GM19099 (cell line): Measurements from ENCODE around the gene TTC13.

Experiments used
- POLR2A ChIP-seq: IDR thresholded peaks from 3 replicates; pipeline ENCODE4 v1.6.1; 2011; ENCODE audit warnings: low read depth; ENCODE audit not compliant: insufficient read length; ENCODE audit errors: extremely low read depth

Gene TTC13

DNA sequence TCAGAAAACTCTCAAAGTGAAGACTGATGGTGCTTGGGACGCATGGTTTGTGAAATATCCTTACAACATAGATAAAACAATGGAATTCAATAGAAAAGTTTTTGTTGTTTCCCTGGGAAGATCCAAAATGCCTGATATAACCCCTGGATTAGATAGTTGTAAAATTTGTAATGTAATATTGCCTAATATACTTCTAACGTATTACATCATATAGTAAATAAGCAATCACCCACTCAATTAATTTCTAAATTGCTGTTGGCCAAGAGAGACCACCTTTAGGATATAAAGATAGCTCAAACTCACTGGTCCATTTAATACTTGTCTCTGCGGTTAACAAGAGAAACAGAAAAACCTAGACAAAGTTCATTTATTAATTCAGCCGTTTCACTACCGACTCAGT, 42.2 kb downstream of the TTC13 start:
- TF ChIP-seq POLR2A: no peak

DNA sequence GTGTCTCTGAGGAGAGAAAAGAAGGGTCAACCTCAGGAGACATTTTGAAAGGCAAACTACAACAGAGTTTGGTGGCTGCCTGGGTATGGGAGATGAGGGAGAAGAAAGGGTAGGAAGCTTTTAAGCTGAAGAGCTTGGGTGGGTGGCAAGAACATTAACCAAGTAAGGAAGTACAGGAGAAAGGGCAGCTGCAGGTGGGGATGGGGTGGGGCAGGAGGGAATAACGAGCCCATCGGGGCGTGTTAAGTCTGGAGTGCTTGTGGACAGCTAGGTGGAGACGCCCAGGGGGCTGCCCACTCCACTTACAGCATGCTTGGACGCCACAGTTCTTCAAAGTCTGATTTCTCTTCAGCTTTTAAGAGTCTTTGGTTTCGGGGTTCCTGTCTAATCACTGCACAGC, 42.8 kb downstream of the TTC13 start:
- no peak for TF ChIP-seq POLR2A

DNA sequence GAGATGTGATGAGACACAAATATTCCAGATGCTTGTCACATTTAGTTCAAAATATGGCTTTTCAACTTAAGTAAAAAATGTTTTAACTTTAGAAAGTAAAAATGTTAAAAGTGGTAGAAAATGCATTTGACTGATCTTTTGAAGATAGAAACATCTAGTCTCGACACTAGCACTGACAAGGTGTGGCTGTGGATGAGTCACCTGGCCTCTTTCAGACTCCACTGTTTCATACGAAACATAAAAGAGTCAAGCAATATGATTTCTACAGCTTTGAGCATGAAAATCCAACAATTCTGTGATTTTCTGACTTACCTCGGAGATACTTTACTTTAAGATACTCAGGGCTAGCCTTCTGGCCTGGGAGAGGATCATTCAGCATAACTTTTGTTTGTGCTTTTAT, 47.7 kb downstream of the TTC13 start:
- TF ChIP-seq POLR2A: no peak

DNA sequence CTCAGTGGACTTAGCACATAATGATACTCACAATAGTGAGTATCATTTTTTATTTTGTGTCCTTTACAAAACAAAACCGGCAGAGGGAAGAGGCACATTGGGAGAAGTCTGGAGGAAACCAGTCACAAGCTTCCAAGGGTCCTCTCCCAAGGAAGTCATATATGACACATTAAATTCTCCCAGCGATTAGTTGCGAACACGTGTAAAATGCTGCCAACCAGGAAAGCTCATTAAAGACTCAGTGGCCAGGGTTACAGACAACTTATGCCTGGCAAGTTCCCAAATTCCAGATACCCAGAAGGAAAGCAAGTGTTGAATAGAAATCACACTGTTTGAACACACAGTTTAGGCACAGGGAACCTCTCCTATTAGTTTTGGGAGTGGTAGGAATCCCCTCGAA, 52.5 kb downstream of the TTC13 start:
- no peak for TF ChIP-seq POLR2A

DNA sequence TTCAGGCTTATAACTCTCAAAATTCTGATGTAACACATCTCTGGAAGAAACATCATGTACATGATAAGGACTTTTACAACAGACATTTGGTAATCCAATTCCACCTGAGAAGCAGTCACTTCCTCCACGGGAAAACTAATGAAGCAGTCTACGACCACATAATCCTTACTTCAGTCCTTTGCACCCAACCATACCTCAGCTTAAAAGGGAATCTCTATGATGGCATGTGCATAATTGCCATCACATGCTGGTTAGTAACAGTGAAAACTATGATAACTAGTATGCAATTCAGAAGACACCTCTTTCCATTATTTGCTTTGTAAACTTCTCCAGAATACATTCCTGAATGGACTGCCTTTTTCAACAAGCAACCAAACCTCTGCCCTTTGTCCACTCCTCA, 53.1 kb downstream of the TTC13 start:
- no peak for TF ChIP-seq POLR2A

DNA sequence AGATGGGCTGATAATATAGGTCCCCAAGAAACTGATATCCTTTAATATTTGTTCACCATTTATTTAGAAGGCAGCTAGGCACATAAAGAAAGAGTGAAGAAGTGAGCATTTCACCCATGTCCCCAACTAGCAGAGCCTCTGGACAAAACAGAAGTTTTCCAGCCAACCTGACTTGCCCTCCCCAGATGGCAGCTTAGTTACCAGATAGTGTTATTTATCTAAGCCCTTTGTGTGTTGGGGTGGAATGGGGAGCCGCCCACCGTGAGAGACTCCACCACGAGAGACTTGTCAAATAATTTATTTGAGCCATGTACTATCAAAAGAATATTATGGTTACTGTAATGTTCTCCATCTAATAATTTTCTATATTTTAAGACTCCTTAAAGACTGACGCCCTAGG, 55.5 kb downstream of the TTC13 start:
- TF ChIP-seq POLR2A: no peak

DNA sequence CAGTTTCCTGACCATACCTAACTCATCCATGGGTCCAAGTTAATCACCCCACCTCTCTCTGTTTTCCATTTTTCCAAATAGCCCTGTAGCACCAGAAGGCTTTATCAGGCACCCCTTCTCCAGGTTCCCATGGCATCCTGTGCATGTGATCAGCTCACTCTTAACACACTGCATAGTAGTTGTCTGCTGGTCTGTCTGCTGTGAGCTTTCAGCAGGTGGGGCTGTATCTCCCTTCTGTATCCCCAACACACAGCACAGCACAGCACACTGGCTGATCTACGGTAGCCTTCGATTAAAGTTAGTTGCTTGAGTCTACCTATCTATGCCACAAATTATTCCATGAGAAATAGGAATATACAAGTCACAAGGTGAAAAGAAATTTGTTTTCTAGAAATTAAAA, 56.0 kb downstream of the TTC13 start:
- no peak for TF ChIP-seq POLR2A

DNA sequence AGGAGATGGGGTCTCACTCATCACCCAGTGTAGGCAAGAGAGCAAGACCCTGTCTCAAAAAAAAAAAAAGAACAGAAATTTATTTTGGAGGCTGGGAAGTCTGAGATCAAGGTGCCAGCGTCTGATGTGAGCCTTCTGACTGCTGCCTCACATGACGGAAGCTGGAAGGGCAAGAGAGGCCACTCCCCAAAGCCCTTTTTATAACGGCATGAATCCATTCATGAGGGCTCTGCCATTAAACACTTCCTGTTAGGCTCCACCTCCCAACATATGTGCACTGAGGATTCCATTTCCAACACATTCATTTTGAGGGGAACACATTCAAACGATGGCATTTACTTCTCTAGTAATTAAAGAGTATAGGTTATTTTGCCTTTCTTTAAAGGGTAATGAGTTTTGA, 59.5 kb downstream of the TTC13 start:
- TF ChIP-seq POLR2A: no peak

DNA sequence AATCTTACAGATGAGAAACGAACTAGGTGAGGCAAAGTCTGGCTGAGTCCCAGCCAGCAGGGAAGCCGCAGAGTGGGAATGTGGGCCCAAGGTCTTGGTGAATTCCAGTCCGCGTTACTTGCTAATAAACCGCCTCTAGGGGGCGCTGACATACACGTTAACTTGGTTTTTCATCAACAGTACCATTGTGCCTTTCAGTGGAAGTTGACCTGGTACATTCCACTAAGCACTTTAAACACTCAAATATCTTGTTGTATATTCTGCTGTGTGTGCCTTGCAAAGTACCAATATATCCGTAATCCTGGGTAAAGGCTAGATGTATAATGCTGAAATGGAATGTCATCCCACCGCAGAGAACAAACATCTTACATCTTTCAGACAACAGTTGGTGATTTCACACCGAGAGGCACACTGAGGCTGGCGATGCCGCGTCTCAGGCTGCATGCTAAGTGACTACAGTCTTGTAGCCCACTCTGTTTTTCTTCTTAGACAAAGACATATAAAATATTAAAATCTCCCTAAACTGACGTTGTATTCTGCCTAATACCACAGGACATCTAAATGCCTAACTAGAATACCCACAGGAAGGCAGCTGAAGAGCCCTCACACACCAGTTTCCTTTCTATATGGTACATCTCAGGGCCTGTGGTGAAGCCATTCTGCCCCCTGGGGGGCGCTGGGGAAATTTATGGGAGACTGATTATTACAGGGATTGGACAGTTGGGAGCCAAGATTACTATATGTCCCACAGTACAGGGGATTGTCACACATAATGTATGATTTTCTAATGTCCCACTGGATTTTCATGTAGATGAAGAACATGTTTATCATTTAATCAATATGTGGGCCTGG, 61.2 kb downstream of the TTC13 start:
- no peak for TF ChIP-seq POLR2A

DNA sequence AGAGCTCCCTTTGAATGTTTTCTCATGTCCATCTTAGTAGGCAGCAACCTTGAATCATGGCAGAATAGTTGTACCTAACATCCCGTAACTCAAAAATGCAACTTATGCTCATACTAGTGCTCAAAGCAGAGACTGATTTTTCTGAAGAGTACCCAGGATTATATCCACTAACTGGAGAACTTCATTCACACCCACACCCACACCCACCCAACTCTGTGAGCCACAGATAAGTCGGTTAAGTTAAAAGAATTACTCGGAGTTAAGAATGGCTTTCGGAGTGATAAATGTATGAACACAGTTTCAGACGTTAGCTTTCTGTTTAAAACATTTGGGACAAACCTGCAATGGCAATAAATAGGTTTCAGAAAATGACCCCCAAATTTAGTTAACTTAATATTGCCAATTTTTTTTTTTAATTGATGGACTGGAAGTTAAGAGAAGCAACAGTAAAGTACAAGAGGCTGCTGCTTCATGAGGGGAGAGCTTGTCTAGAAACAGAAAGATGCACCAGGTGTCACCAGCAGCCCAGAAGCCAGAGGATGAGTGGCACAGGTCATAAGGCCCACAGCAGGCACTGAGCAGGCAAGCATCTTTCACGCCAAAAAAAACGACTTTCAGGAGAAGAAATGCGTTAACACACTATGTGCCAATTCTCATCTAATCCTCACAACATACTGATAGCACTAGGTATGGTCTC, 61.9 kb downstream of the TTC13 start:
- TF ChIP-seq POLR2A: no peak

DNA sequence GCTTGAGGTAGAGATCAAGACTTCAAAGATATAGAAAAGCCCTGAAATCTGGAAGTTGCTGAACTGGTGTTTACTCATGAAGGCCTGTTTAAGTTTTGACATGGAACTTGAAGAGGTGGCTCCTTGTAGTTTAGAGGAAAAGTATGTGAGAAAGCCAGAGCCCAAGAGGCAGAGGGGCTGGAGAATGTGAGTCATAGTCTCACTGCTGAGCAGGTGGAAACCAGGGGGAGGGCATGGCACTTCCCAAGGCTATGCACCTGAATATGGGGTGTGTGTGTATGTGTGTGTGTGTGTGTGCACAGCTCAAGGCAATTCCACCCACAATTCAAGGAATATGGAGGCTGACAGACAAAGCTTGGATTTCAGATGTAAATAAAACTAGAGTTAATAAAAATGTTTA, 63.6 kb downstream of the TTC13 start:
- no peak for TF ChIP-seq POLR2A

DNA sequence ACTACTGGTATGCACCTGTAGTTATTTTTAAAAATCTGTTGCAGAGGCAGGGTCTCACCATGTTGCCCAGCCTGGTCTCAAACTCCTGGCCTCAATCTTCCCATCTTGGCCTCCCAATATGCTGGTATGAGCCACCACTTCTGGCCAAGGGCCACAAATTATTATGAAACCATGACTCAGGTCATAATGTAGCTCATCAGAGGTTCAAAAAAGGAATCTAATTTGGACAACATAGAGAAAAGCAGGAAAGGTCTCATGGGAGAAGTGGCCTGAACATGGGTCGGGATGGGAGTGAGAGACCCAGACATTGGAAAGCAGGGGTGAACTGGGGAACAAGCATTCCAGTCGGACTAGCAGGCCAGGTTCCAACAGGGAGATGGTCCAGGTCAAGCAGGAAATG, 65.2 kb downstream of the TTC13 start:
- no peak for TF ChIP-seq POLR2A

DNA sequence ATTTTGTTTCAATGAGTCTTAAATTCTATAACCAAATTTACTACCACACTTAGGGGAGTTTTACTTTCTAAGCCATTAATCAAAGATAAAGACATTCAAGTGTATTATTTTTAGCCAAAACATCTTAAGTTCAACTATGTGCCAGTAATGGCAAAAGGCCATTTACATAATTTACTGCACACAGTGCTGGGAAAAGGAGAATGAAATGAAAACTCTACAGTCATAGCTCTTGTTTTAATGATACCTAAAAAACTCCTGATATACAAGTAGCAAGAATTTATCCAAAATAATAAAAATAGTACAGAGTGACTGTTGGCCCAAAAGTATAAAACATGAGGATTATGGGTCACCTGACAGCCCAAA, 67.9 kb downstream of the TTC13 start:
- TF ChIP-seq POLR2A: no peak

DNA sequence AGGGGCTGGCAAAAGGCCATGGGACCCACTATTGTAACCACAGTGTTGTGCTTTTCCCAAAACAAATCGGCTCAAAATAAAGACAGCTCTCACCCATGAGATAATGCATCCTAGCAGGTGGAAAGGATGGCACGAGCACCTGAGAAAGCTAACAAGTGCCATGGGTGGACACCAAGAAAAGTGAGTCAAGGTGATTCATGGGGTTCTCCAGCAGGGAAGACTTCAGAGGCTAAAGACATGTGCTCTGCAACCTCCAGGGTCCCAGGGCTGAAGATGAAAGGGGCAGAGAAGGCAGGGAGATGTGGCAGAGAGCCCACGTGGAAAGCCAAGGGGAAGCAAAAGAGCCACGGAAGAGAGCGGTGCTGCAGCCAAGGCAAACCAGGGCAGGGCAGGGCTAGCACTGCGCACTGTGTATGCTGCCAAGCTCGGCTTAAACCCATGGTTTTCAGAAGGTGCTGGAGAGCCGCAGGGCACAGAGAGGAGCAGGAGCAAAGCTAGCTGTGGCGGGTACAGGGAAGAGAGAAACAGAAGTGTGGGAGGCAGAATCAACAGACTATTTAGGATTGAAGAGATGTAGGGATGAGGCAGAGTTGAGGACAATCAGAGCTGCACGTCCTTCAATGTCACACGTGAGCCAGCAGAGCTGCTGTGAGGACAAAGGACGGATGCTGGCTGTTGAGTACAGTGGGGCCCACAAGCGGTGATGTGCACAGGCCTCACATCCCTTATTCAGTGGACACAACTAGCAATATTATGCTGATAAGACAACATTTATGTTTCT, 68.5 kb downstream of the TTC13 start:
- TF ChIP-seq POLR2A: no peak

DNA sequence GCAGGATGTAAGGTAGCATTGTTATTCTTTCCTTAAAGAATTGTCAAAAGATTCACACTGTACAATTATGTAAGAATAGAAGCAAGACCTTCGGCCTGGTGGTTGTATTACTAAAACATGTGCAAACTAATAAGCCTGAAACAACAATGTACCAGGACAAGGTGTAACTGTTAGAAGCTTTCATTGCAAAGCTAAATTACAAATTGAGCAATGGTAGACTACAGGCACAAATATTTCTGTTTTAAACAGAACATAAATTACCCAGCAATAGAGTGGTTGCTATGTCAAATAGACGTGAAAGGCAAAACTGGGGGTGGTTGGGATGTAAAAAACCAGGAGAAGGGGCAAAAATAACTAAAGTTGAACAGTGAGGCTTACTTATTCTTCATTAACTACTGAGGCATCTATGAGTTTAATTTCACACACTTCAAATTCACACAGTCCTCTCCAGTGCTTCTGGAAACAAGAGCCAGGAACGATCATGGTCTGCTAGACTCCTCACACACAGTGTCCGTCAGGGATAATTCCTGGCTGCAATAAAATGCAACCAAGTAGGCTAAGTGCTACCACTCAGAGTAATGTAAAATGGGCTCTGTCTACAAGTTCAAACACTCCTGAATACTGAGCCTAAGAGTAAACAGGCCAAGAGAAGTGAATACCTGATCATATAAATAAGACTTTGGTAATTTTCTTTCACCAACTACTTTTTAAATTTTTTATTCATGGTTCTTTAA, 71.0 kb downstream of the TTC13 start:
- TF ChIP-seq POLR2A: no peak
